AG09309 (cell line): ENCODE data around the gene CTTNBP2.

Experiments used
- DNase-seq: peaks from one replicate; pipeline ENCODE4 v3.0.0-alpha.2; 2010; ENCODE audit warnings: low read depth
- H3K4me3 ChIP-seq: 2 replicates; pipeline ENCODE4 v1.5.1; 2011; ENCODE audit warnings: mild to moderate bottlenecking, low read depth, low read length, moderate library complexity; ENCODE audit not compliant: control insufficient read depth
- TF ChIP-seq, protein P1 (sequence below): IDR thresholded peaks from 2 replicates; pipeline ENCODE4 v1.5.1; 2011; ENCODE audit warnings: mild to moderate bottlenecking, low read depth, low read length, inconsistent platforms; ENCODE audit not compliant: insufficient read depth, control insufficient read depth; ENCODE audit errors: missing control alignments

Gene CTTNBP2

GRCh38 chr7:117673367-117673766, 199.9 kb downstream of the CTTNBP2 start:
- no peak for DNase-seq
- TF ChIP-seq, protein P1, sequence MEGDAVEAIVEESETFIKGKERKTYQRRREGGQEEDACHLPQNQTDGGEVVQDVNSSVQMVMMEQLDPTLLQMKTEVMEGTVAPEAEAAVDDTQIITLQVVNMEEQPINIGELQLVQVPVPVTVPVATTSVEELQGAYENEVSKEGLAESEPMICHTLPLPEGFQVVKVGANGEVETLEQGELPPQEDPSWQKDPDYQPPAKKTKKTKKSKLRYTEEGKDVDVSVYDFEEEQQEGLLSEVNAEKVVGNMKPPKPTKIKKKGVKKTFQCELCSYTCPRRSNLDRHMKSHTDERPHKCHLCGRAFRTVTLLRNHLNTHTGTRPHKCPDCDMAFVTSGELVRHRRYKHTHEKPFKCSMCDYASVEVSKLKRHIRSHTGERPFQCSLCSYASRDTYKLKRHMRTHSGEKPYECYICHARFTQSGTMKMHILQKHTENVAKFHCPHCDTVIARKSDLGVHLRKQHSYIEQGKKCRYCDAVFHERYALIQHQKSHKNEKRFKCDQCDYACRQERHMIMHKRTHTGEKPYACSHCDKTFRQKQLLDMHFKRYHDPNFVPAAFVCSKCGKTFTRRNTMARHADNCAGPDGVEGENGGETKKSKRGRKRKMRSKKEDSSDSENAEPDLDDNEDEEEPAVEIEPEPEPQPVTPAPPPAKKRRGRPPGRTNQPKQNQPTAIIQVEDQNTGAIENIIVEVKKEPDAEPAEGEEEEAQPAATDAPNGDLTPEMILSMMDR: no peak

DNA sequence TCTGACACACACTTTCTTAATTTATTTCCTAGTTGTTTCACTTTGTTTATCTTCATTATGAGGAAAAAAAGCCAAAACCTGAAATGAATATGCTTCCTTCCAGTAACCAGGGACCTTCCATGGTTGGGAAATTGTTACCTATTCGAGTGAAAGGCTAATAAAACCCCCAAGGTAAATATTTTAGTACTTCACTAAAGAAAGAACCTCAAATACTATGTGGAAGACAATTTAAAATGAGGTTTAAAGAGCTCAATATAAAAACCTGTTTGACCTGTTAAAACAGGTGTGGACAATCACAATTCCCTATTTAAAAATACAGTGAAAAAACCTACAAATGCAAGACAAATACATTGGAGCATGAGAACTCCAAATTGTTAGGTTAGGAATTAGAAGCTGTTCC, 200.8 kb downstream of the CTTNBP2 start:
- DNase-seq: no peak
- H3K4me3 ChIP-seq: no peak overlapping the region
- TF ChIP-seq, protein P1: no peak

More at GRCh38 chr7:117673367-117673766, 199.9 kb downstream of the CTTNBP2 start:
- no peak overlapping the region for H3K4me3 ChIP-seq

- DNase-seq: no peak
- TF ChIP-seq, protein P1: no peak
- H3K4me3 ChIP-seq: no peak overlapping the region
Measured at GRCh38 chr7:117669818-117670217, 203.4 kb downstream of the CTTNBP2 start.

- no peak overlapping the region for H3K4me3 ChIP-seq
Measured at GRCh38 chr7:117667456-117667855, 205.8 kb downstream of the CTTNBP2 start.

GRCh38 chr7:117666689-117667088, 206.6 kb downstream of the CTTNBP2 start:
- TF ChIP-seq, protein P1: no peak
- H3K4me3 ChIP-seq: no peak overlapping the region
- DNase-seq: no peak

More at GRCh38 chr7:117667456-117667855, 205.8 kb downstream of the CTTNBP2 start:
- no peak for DNase-seq
- TF ChIP-seq, protein P1: no peak

DNA sequence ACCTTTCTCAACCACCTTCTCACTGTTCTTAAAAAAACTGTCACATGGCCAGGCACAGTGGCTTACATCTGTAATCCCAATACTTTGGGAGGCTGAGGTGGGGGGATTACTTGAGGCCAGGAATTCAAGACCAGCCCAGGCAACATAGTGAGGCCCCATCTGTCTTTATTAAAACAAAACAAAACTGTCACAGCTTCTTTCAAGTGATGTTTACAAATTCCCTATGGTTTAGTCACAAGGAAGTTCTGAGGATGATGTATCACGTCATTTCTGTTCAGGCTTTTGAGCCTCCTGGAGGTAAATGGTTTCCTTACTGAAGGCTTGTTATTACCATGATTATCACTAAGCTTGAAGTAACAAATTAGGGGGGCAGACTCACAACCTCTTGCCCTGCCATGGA, 207.2 kb downstream of the CTTNBP2 start:
- TF ChIP-seq, protein P1: no peak
- no peak for DNase-seq
- H3K4me3 ChIP-seq: no peak overlapping the region

DNA sequence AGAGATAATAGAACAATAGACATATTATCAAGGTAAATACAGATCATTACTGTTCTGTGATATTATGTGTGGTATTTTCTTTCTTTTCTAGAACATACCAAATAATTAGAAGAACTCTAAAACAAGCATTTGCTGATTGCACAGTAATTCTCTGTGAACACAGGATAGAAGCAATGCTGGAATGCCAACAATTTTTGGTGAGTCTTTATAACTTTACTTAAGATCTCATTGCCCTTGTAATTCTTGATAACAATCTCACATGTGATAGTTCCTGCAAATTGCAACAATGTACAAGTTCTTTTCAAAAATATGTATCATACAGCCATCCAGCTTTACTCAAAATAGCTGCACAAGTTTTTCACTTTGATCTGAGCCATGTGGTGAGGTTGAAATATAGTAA, 207.9 kb downstream of the CTTNBP2 start:
- no peak overlapping the region for H3K4me3 ChIP-seq
- TF ChIP-seq, protein P1: no peak
- DNase-seq: no peak
